Cardiac muscle cell (in vitro differentiated cells and primary cell): Measurements from ENCODE around the gene ITGAD. TPM values are rescaled to one million over a fixed set of nuclear protein-coding genes. Genes with fewer than 3 reads are reported as not detected.

Experiments used
- DNase-seq, 2 donors: peaks; one replicate each; pipeline versions ENCODE4 v3.0.0 to v3.0.0-alpha.2; 2010 to 2017; ENCODE audit warnings: low read depth in 1 of 2, low spot score in 1 of 2
- H3K27ac ChIP-seq: fragments of 200-600 bp; sonication (generic); 2 replicates; pipeline ENCODE4 v1.5.1; 2016
- H3K27me3 ChIP-seq: fragments of 200-600 bp; sonication (generic); 2 replicates; pipeline ENCODE4 v1.6.0; 2016; ENCODE audit warnings: control low read depth
- H3K36me3 ChIP-seq: fragments of 200-600 bp; sonication (generic); 2 replicates; pipeline ENCODE4 v1.5.1; 2016; ENCODE audit warnings: control low read depth
- H3K4me1 ChIP-seq: fragments of 200-600 bp; sonication (generic); 2 replicates; pipeline ENCODE4 v1.8.1; 2017; ENCODE audit warnings: low read depth, mild to moderate bottlenecking, mixed run types
- H3K4me3 ChIP-seq: fragments of 200-600 bp; sonication (generic); 2 replicates; pipeline ENCODE4 v1.5.1; 2016; ENCODE audit warnings: mild to moderate bottlenecking
- H3K9me3 ChIP-seq: fragments of 200-600 bp; sonication (generic); 2 replicates; pipeline ENCODE4 v1.5.1; 2017; ENCODE audit warnings: low read depth, mild to moderate bottlenecking, control low read depth
- CTCF ChIP-seq: IDR thresholded peaks from 2 replicates; pipeline ENCODE4 v1.5.1; 2012; ENCODE audit warnings: low read depth, mild to moderate bottlenecking, low read length
- polyA plus RNA-seq: library from polyadenylated mRNA; unstranded; fragments of >200 nt; fragmentation: Nextera tagmentation; extraction: Ambion mirVana; gene quantifications from 2 replicates; pipeline ENCODE4 v1.2.1, GENCODE V29; 2016
- total RNA-seq: library from RNA; depleted of rRNA; stranded (reverse); fragments of >200 nt; gene quantifications from 2 replicates; pipeline ENCODE4 v1.2.3, GENCODE V29; 2016

ITGAD gene
- total and polyA plus RNA-seq, 2 experiments from 2014 or later: not detected

DNA sequence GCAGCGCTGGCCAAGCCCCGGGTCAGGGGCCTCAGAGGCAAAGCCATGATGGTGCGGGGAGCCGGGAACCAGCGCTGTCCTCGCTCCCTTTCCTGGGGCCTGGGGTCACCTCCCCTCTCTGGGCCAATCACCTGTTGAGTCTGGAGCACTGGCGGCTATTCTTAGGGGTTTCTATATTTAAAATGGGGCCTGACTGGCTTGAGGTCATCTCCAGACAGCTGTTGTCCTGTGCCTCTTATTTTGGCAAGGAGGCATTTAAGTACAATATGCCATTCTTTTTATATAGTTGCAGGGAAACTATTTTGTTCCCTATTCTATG, 35.1 kb downstream of the ITGAD start, which contains the start of gene COX6A2:
Gene COX6A2 (minus strand): TSS at position 82 of the 319 bp plus-strand sequence. CDS start 35 bp downstream, at position 47.
- H3K4me3 ChIP-seq: no peak within 1 kb of the TSS
- peaks cover 27% of the 10 kb centered on the region for H3K4me1 ChIP-seq
- peak within 1 kb of the TSS; percentile 52 for H3K27ac ChIP-seq
- no peaks in the 10 kb centered on the region for H3K9me3 ChIP-seq
- no peaks in the 10 kb centered on the region for H3K36me3 ChIP-seq
- no peaks in the 10 kb centered on the region for H3K27me3 ChIP-seq
- no peak for TF ChIP-seq CTCF
- peak in 1 of 2 donors; percentile 43 for DNase-seq

DNA sequence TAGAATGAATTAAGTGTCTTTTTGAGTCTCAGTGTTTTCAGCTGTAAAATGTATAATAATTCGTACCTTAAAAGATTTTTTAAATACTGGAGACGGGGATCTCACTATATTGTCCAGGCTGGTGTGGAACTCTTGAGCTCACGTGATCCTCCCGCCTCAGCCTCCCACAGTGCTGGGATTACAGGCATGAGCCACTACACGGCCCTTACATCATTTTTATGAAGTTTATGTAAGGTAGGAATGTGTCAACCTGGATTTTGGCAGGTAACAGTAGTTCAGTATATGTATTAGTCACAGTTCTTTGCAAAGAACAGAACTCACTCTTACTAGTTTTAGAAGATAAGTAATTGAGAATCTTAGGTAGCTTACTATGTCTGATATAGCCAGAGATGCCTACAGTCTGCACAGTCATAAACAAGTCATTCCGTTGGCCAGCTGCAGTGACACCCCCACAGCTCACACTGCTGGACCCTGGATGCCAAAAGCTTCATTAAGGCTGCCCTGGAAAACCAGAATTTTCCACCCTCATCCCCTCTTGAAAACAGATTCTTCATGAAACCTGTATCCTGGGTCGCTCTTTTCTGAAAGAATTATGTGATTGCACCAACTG, 35.6 kb downstream of the ITGAD start:
- Histone ChIP-seq H3K27me3 (no peaks in the 10 kb centered on the region), H3K36me3 (no peaks in the 10 kb centered on the region), H3K4me1 (peaks cover 27% of the 10 kb centered on the region), H3K27ac (peak overlapping the region; percentile 52), H3K4me3 (no peak overlapping the region), H3K9me3 (no peaks in the 10 kb centered on the region)
- no peak for DNase-seq
- TF ChIP-seq CTCF: no peak

DNA sequence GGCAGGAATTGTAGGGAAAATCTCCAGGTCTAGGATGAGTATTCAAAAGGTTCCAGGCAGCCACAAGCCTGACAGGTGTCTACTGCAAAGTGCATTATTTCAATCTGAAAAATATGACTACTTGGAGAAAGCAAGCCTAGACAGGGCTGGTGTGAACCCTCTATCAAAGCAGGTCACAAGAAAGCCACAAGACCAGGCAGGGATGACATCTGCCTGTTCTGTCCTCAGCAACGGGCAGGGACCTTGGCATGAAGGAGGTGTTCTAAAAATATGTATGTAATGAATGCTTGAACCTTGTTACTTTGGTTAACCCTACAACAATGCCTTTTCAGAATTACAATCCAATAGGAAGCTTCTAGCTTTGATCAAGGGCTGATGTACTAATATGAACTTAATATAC, 36.2 kb downstream of the ITGAD start:
- H3K27ac ChIP-seq: peak overlapping the region; percentile 52
- no peak for DNase-seq
- TF ChIP-seq CTCF: no peak
- H3K27me3 ChIP-seq: no peaks in the 10 kb centered on the region
- peaks cover 27% of the 10 kb centered on the region for H3K4me1 ChIP-seq
- no peaks in the 10 kb centered on the region for H3K36me3 ChIP-seq
- H3K4me3 ChIP-seq: no peak overlapping the region
- no peaks in the 10 kb centered on the region for H3K9me3 ChIP-seq

DNA sequence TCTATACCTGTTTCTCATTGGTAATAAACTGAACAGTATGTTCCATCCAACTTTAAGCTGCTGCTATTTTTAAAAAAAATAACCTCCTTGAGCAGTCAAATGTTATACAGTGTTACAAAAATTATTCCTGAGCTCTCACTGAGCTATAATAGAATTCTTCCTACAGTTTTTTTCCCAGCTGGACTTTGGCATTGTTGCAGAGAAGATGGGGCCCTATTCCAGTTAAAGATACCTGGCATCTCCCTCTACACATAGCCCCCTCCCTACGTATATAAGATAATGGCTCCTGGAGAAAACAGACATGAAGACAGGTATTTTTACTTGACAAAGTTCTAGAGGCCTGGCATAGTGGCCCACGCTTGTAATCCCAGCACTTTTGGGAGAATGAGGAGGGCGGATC, 36.7 kb downstream of the ITGAD start:
- Histone ChIP-seq H3K4me1 (peaks cover 27% of the 10 kb centered on the region), H3K9me3 (no peaks in the 10 kb centered on the region), H3K4me3 (no peak overlapping the region), H3K36me3 (no peaks in the 10 kb centered on the region), H3K27me3 (no peaks in the 10 kb centered on the region), H3K27ac (peak overlapping the region; percentile 52)
- no peak for DNase-seq
- no peak for TF ChIP-seq CTCF

- no peaks in the 10 kb centered on the region for H3K36me3 ChIP-seq
- H3K27me3 ChIP-seq: no peaks in the 10 kb centered on the region
- TF ChIP-seq CTCF: no peak
- peak overlapping the region; percentile 57 for H3K27ac ChIP-seq
- H3K4me1 ChIP-seq: peaks cover 27% of the 10 kb centered on the region
- DNase-seq: no peak
- no peak overlapping the region for H3K4me3 ChIP-seq
- H3K9me3 ChIP-seq: no peaks in the 10 kb centered on the region
These were observed 37.4 kb downstream of the ITGAD start for GRCh38 chr16:31430380-31431052.
